GM18519 (cell line): ENCODE measurements around the gene RASA3.
"Not testable (repeated sequence)": the region's sequence is repeated elsewhere in the genome, so short reads cannot be mapped to it uniquely, and the experiment has no call there.

Source experiments
- ATAC-seq: cut with Tn5 transposase; IDR thresholded peaks from one replicate; pipeline ENCODE4 v1.9.1; 2021; ENCODE audit warnings: mild to moderate bottlenecking, moderate library complexity; ENCODE audit not compliant: unreplicated experiment, low FRiP score

Gene RASA3

DNA sequence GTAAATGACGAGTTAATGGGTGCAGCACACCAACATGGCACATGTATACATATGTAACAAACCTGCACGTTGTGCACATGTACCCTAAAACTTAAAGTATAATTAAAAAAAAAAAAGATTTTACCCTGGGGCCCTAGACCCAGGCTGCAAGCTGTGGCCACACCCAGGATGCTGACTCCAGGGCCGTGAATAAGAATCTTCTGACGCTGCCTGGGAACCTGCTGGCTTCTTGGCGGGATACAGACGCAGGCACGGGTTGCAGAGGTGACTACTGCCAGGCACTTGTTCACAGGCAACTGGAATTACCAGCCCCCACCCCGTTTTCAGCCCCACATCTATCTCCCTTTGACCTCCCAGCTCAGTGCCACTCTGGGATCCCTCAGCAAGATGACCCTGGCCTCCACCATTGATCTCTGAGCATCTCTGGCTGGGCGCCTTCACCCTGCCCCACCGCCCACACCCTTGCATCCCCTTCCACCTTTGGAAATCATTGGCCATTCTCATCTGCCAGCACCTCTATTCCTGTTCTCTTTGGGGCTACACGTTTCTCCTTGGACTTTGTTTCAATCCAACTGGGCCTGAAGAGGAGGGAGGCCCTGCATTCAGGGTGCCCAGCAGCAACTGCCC is 25.6 kb upstream of the RASA3 start:
- ATAC-seq: no peak

DNA sequence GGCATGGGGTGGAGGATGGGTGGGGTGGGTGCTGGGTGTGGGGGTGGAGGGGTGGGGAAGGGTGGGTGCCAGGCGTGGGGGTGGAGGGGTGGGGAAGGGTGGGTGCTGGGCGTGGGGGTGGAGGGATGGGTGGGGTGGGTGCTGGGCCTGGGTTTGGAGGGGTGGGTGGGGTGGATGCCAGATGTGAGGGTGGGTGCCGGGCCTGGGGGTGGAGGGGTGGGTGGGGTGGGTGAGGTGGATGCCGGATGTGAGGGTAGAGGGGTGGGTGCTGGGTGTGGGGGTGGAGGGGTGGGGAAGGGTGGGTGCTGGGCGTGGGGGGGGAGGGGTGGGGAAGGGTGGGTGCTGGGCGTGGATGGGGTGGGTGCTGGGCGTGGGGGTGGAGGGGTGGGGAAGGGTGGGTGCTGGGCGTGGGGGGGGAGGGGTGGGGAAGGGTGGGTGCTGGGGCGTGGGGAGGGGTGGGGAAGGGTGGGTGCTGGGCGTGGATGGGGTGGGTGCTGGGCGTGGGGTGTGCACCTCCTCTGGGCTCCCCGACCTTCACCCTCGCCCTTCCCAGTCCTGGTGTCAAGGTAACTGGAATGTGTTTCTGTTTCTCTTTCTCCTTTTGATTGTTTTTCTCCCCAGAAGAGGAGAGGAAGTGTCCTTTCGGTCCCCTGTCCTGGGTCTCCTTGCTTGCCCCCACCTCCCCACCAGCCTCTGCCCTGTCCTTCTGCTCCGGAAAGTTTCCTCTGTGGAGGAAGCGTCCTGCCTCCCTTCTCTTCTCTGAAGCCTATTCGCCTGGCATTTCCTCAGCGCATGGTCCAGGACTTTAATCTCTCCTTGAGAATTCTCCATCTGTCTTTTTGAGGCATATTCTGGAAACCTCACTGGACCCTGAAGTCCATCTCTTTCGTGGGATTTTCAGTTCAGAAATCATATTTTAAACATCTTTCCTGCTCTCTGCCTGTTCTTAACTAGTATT is 23.8 kb upstream of the RASA3 start:
- ATAC-seq: no peak

DNA sequence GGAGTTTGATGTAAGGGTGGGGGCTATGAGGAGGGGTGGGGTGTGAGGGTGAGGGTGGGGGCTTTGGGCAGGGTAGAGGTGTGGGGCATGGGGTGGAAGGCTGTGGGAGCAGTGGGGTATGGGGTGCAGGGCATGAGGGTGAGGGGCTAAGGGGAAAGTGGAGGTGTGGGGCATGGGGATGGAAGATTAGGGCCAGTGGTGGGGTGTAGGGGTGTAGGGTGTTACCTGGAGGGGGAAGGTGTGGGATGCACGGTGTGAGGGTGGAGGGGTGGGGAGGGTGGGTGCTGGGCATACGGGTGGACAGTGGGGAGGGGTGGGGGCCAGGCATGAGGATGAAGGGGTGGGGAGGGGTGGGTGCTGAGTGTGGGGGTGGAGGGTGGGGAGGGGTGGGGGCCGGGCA is 22.9 kb upstream of the RASA3 start:
- ATAC-seq: no peak

DNA sequence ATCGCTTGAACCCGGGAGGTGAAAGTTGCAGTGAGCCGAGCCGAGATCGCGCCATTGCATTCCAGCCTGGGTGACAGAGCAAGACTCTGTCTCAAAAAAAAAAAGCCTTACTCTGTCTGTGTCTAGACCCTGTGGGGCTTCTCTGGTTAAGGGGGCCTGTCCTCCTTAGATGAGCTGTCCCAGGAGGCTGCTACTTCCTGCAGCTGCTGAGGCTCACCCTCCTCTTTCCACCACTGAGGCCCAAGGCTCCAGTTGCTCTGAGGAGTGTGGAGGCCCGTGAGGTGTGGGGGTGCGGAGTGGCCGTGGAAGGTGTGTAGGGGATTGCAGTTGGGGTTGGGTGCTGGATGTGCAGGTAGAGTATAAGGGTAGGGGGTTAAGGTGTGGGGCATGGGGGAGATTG is 22.1 kb upstream of the RASA3 start:
- ATAC-seq: no peak

DNA sequence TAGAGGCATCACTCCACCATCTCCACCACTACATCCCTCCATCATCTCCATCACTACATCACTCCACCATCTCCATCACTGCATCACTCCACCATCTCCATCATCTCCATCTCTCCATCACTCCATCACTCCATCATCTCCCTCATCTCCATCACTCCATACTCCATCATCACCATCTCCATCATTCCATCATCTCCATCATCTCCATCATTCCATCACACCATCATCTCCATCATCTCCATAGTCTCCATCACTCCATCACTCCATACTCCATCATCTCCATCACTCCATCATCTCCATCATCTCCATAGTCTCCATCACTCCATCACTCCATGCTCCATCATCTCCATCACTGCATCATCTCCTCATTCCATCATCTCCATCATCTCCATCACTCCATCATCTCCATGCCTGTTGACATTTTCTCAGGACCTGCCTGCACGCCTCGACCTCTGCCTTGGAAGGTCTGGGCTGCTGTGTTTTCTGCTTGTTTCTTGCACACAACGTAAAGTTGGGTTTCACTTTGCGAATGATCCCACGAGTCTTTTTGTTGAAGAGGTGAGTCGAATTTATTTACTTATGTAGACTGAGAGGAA is 21.2 kb upstream of the RASA3 start:
- ATAC-seq: no peak

DNA sequence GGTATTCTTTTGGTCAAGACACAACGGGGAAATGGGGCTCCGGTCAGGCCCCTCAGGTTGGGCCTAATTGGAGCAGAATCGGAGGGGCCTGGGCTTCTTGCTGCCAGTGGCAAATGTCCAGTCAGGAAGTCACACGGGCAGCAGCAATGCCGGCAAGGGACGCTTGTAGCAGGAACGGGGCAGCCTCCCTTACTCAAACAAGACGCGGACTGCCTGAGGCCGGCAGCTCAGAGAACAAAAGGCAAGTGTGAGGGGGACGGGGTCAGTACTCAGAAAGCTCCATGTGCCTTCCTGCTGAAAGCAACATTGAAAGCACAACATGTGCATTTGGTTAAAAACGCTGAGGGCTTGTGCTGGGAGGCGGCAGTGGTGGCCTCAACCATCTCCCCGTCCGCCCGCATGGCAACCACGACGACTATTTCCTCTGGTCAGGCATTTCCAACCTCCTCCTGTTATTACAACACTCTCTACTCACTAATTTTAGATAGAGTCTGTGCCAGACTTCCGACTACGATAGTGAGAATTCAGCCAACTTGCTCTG is 20.5 kb upstream of the RASA3 start:
- no peak for ATAC-seq

DNA sequence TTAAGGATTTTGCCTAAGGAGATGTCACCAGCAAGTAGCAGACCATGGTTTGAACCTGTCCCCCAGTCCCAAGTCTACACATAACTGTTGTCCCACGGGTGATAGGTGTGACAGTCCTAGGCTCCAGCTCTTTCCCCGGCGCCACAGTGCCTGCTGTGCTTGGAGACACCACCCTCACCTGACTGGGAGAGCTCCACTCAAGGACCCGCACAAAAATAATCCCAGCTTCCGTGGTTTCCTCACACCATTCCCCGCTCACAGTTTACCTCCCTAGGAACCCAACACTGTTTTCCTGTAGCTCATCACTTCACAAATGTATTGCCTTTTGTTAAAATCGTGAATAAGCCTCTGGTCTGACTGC is 19.8 kb upstream of the RASA3 start:
- ATAC-seq: no peak

DNA sequence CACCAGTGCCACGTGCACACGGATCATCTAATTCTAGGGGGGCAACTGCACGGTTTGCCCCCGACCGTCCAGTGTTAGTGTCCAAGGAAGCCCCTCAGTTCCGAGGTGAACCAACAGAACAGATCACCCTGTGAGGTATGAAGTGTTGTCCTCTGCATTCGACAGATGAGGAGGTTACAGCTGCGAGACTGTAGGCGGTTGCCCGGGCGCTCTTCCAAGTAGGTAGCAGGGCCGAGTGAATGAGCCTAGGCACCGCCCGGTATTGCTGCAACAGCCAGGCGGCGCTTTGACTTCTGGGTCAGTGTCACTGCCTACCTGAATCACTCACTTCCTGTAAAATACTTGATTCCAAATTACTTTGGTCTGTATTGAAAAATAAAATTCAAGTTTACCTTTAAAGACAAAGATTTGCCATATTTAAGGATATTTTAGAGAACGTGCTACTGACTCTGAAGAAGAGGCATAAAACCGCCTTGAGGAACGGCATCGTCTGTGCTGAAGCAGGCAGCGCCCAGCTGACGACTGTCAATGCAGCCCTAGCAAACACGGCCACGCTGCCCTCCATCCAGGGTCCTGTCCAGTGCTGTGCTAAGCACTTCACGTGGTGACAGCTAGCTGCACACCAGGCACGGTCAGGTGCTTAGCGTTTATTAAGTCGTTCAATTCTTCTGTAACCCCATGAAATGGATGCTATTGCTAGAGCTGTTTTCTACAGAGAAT is 19.3 kb upstream of the RASA3 start:
- ATAC-seq: no peak

DNA sequence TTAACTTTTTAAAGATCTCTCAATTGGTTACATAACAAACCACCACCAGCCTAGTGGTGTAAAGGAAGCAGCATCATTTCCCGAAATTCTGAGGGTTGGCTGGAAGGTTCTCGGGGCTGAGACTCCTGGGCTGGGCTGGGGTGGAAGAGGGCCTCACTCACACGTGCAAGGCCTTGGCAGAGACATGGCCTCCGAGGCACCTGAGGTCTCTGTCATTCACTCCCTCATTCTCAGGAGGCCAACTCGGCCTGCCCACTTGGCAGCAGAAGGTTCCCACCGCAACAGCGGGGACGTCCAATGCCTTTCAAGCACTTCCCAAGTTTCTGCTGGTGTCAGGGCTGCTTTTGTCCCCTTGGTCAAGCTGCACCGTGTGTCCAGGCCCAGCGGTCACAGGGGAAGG is 18.6 kb upstream of the RASA3 start:
- ATAC-seq: no peak

DNA sequence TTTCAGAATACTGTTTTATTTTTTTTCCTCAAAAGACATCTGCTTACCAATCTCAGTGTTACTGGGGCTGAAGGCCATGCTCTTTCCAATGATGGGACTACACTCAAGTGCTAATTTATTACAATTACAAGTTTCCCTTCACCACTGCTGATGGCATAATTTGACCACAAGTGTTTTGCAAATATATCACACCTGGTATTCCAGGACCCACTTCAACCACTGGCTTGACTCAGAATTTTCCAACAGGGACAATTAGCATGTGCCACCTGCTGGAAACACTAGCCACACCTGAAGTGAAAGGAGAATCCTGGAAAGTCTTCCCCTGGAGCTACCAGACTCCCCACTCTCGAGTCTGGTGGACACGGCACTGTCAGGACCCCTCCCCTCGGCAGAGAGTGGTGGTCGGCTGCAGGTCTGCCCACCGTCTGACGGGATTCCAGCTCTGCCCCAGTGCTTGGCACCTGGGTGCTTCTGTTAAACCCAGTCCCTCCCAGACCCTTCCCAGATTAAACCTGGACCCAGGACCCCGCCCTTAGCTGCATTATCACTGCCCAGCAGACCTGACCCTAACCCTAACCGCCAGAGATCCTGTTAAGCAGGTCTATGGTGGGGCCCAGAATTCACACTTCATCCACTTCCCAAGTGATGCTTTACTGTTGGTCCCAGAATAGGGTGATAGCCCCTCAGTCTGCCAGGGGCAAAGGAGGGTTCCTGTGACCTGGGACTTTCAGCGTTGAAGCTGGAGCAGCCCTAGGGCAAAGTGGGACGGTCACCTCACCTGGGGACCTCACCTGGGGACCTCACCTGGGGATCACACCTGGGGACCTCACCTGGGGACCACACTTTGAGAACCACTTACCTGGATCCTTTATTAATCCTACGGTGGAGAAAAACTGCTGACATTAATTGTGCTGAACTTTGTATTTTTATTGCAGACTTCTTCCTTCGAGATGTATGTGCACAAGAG is 17.6 kb upstream of the RASA3 start:
- ATAC-seq: no peak

DNA sequence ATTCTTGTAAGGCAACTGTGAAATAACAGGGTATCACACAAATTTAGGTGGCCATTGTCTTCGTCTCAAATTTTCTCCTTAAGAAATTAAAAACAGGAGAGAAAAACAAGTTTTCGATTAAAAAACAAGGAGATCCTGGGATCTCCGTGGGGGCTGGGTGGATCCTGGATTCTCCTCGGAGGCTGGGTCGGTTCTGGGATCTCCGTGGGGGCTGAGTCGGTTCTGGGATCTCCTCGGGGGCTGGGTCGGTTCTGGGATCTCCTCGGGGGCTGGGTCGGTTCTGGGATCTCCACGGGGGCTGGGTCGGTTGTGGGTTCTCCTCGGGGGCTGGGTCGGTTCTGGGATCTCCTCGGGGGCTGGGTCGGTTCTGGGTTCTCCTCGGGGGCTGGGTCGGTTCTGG is 16.5 kb upstream of the RASA3 start:
- ATAC-seq: not testable (repeated sequence)

DNA sequence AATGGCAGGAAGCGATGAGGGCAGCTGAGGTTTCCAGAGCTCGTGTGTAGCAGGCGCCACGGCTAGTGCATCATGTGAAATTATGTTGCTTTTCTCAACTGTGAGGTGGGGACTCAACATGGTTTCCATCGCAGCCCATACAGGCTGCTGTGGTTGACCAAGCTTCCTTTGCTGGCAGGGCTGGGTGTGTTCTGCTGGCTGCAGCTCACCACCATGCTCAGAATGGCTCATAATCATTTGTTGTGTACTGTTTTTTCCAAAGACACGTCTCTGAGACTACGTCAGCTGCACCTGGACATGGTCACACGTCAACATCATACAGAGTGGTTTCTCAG is 16.1 kb upstream of the RASA3 start:
- peak; percentile 67 for ATAC-seq

DNA sequence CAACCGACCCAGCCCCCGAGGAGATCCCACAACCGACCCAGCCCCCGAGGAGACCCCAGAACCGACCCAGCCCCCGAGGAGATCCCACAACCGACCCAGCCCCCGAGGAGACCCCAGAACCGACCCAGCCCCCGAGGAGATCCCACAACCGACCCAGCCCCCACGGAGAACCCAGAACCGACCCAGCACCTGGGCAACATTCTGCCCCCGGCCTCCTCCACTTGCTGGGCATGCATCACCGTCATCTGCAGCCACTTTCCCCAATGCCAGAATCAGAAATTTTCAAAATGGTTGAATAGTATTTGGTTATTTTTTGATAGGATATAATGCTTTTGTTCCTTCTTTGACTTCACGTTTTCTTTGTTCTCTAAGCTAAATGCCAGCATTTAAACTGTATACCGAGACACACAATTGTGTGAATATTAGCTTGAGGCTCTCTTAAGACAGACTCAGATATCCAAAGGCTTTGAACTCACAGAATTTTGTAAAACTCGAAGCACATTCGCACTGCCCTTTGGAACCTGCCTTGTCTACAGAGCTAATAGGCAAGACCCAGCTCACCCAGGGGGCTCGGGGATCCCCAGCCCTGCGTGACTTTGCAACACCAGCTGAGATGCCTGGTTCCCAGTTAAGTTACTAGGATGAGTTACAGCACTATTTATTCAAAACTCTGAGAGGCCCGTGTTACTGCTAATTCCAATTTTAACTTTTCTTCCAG is 15.5 kb upstream of the RASA3 start:
- ATAC-seq: no peak

DNA sequence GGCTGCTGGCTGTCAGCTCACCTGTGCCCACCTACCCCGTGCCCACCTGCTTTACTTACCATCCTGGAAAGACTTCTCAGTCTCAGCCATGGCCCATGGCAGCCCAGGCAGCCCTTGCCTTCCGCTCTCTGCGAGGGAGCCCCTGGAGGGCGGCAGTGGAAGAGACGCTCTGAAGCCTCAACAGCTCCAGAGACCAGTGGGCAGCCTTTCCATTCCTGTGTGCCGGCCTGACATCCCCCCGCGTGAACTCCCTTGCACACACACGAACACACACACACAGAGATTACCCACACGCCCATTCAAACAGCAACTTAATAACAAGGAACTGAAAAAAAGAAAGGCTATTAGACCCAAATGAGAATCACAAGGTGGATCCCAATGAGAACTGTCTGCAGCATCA is 14.2 kb upstream of the RASA3 start:
- no peak for ATAC-seq

DNA sequence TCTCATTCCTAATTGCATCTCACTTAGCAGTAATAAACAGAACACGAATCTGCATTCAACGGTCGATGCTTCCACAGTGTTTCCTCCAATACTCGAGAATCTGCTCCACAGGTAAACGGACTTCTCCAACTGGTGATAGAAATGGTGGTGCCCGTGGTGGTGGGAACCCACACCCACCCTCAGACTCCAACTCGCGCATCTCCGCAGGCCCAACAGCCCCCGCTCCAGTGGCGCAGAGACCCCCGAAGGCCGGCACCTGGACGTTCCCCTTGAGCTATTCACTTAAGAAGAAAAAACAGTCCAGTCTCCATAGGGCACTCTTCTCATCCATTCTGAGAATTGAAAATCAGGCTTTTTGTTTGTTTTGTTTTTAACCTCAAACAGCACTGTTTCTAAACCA is 13.8 kb upstream of the RASA3 start:
- no peak for ATAC-seq

DNA sequence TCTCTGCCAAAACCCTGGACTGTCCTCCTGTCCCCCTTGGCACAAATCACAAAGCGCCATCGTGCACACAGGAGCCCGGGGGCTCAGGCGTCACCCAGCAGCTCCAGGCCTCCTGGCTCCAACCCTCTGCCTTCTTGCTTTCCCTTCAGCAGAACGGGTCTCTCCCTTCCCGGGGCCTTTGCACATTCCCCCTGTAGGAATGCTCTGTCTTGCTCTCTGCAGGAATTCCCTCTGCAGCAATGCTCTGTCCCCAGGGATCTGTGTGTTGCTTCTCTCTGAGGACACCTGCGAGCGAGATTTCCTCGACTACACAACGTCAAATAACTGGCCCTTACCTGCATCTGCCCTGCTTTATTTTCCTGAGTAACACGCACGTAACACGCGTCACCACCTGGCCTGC is 13.3 kb upstream of the RASA3 start:
- no peak for ATAC-seq

DNA sequence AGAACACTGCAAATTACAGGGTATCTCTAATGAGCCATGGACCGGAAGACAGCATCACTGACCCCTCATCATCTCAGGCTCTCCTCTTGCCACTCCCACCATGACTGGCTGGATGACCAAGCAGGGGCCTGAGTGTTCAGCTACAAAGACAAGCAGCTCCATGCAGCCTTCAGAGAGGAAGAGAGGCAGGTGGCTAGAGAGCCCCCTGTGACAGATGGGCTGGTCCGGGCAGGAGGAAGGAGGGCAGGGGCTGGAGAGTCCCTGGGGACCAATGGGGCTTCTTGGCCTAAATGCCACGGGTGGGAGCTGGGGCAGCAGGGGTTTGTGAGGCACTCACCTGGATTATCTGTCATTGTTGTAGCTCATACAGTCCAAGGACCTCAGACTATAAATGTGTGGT is 12.8 kb upstream of the RASA3 start:
- no peak for ATAC-seq

DNA sequence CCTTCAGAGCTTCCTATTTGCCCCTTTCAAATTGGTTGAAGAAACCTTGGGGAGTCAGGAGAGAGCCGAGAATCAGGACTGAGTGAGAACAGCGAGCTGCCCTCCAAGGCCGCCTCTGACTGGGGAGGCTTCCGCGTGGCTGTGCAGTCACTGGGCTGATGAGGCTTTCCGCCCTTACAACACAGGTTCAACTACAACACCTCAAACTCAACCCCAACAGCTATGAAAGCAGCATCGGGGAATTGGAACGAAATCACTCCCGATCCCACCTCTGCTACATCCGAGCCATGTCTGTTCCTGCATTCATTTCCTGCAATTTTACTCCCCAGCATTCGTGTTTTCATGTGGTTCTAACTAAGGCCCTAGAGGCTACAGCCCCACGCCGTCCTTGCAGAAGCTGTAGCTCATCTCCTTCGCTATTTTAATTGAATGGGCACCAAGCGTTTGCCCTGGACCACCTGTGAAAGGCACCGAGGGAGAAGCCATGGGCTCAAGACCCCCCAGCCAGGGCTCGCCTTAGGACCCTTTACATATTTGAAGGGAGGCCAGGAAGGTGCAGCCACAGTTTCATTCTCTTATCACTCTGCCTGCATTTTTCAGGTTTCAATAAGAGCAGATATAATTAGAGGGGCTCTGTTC is 12.3 kb upstream of the RASA3 start:
- no peak for ATAC-seq
